Stomach (tissue), 9 donors: ENCODE results near the gene NPY. TPM values are rescaled to one million over a fixed set of nuclear protein-coding genes. Genes with fewer than 3 reads are reported as not detected.

ENCODE experiments used
- DNase-seq, 2 donors: peaks; one replicate each; pipeline versions ENCODE4 v3.0.0 to v3.0.0-alpha.2; 2013 to 2019
- H3K27ac ChIP-seq, 5 donors: fragments of 200-600 bp in 4 of 5; sonication (generic) in 4 of 5; one replicate each; pipeline ENCODE4 v1.5.1; 2013 to 2019; ENCODE audit warnings: mild to moderate bottlenecking in 1 of 5, moderate library complexity in 1 of 5
- H3K27me3 ChIP-seq, 3 donors: fragments of 200-600 bp; sonication (generic); one replicate each; pipeline ENCODE4 v1.5.1; 2017 to 2019; ENCODE audit warnings: mixed run types in 1 of 3
- H3K36me3 ChIP-seq, 4 donors: fragments of 200-600 bp; sonication (generic); 1 replicate in 3 of 4; 2 replicates in 1 of 4; pipeline ENCODE4 v1.5.1; 2016 to 2019
- H3K4me1 ChIP-seq, 4 donors: fragments of 200-600 bp; sonication (generic); one replicate each; pipeline ENCODE4 v1.5.1; 2016 to 2019
- H3K4me3 ChIP-seq, 4 donors: fragments of 200-600 bp; sonication (generic) in 3 of 4; one replicate each; pipeline ENCODE4 v1.5.1; 2016 to 2019; ENCODE audit warnings: mild to moderate bottlenecking in 1 of 4
- H3K9me3 ChIP-seq, 4 donors: fragments of 200-600 bp; sonication (generic); one replicate each; pipeline ENCODE4 v1.5.1; 2016 to 2019
- CTCF ChIP-seq, 7 experiments: fragments of 450-650 bp in 4 of 7; fragments of 200-600 bp in 3 of 7; sonication (generic) in 3 of 7; IDR thresholded peaks; one replicate each; pipeline ENCODE4 v1.5.1; 2016 to 2019; ENCODE audit warnings: antibody characterized with exemption in 7 of 7, control low read depth in 2 of 7, mild to moderate bottlenecking in 1 of 7
- EP300 ChIP-seq: sonication (generic); formaldehyde crosslinking; IDR thresholded peaks from one replicate; pipeline ENCODE4 v1.6.1; 2017; ENCODE audit warnings: antibody characterized with exemption
- POLR2A ChIP-seq, 4 donors: fragments of 450-650 bp; IDR thresholded peaks; one replicate each; pipeline ENCODE4 v1.6.1; 2016; ENCODE audit warnings: antibody characterized with exemption in 4 of 4, control low read depth in 2 of 4, mild to moderate bottlenecking in 1 of 4, moderate library complexity in 1 of 4
- POLR2AphosphoS5 ChIP-seq, 3 donors: sonication (generic); formaldehyde crosslinking; IDR thresholded peaks; one replicate each; pipeline ENCODE4 v1.6.1; 2016; ENCODE audit warnings: antibody characterized with exemption in 3 of 3
- WGBS, 5 donors: extraction: QIAGEN DNeasy Blood & Tissue Kit in 3 of 5; methylation state at CpG; one replicate each; pipeline versions ENCODE4 v1.1.5 to v1.1.7; 2013 to 2018; 5-methylcytosine and 5-hydroxymethylcytosine counted together
- intact Hi-C: fragments of 100-400 bp; cut with DNase I; formaldehyde crosslinking; loops from one replicate; pipeline ENCODE4 v1.15.1; 2023; ENCODE audit warnings: low total_unique reads
- polyA plus RNA-seq, 3 donors: library from polyadenylated mRNA; stranded (reverse); fragments of 200-250 nt; gene quantifications; one replicate each; pipeline ENCODE4 v1.2.3, GENCODE V29; 2013
- total RNA-seq, 5 donors: library from RNA; depleted of rRNA; stranded (reverse); fragments of >200 nt; gene quantifications; one replicate each; pipeline versions ENCODE4 v1.1.0 to v1.2.3, GENCODE V29; 2014 to 2016
- donor health status: healthy with polysubstance abuse.
- donor health status: Bipolar disorder and iron deficiency.
- donor health status: healthy.

NPY gene
- total and polyA plus RNA-seq, 8 donors, result 2.6 to 19.2 (median 4.6) TPM; not detected in 4

DNA sequence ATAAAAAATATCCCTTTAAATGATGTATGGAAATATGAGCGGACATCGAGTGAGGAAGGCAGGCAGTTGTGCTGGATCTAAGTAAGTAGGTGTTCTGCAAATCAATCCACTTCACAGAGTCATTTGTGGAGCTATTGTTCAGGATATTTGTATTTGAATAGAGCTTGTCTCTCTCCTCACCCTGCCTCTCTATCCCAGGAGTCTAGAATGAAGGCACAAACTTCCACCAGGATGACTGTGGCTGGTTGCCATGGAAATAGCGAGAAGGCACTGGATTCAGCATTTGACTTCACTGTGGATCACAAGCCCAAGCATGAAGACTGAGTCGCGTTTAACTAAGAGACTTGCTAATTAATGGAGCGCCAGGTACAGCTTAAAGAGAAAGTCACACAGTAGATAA lies 53.2 kb downstream of the NPY start:
- TF ChIP-seq CTCF (IDR thresholded peaks at IDR 0.05) (no peak), EP300 (no peak), POLR2A (IDR thresholded peaks at IDR 0.05) (no peak), POLR2AphosphoS5 (IDR thresholded peaks at IDR 0.05) (no peak)
- Histone ChIP-seq H3K27me3 (peaks cover 0 to 4% (median 0%) of the 10 kb centered on the region in 3 donors), H3K9me3 (no peaks in the 10 kb centered on the region), H3K27ac (no peak overlapping the region), H3K36me3 (no peaks in the 10 kb centered on the region), H3K4me3 (no peak overlapping the region), H3K4me1 (no peaks in the 10 kb centered on the region)
- intact Hi-C loops, result no loop called here
- 30 to 44% (median 41%) methylated on average over 6 of the region's 6 CpGs for WGBS, 5 donors
- peak in 1 of 2 donors; percentile 9 for DNase-seq

GRCh38 chr7:24339575-24339974 lies 55.6 kb downstream of the NPY start:
- Histone ChIP-seq H3K4me3 (no peak overlapping the region), H3K4me1 (no peaks in the 10 kb centered on the region), H3K9me3 (no peaks in the 10 kb centered on the region), H3K27ac (no peak overlapping the region), H3K27me3 (peaks cover 0 to 4% (median 0%) of the 10 kb centered on the region in 3 donors), H3K36me3 (no peaks in the 10 kb centered on the region)
- DNase-seq, result no peak
- 48 to 69% (median 63%) methylated on average over 5 of the region's 5 CpGs for WGBS, 5 donors
- intact Hi-C loops, result no loop called here
- TF ChIP-seq POLR2A (IDR thresholded peaks at IDR 0.05) (no peak), EP300 (no peak), CTCF (IDR thresholded peaks at IDR 0.05) (no peak), POLR2AphosphoS5 (IDR thresholded peaks at IDR 0.05) (no peak)

DNA sequence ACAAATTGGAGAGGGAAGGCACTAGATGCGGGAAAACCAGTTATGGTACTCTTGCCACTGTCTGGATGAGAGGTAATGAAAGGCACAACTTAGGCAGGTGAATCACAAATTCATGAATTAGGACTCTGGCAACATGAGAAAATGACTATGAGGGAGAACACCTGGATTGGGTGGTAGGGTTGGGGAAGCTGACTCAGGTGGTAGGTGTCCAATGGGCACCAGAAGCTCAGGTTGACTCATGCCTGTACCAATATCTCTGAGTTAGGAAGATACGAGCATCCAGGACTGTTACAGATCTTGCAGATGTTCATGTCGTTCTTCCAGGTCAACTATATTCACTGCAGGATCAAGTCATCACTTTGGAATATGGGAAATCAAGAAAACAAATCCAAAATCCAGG lies 56.7 kb downstream of the NPY start:
- H3K4me1 ChIP-seq, result no peaks in the 10 kb centered on the region
- TF ChIP-seq EP300 (no peak), POLR2AphosphoS5 (IDR thresholded peaks at IDR 0.05) (no peak), CTCF (IDR thresholded peaks at IDR 0.05) (no peak), POLR2A (IDR thresholded peaks at IDR 0.05) (no peak)
- intact Hi-C loops, result no loop called here

More for the DNA sequence above, 56.7 kb downstream of the NPY start:
- Histone ChIP-seq H3K4me3 (no peak overlapping the region), H3K9me3 (no peaks in the 10 kb centered on the region), H3K27ac (no peak overlapping the region), H3K27me3 (peaks cover 0 to 4% (median 0%) of the 10 kb centered on the region in 3 donors), H3K36me3 (no peaks in the 10 kb centered on the region)
- no peak for DNase-seq
- WGBS, 5 donors, result 66 to 92% (median 85%) methylated on average over 3 of the region's 3 CpGs
